Brain microvascular endothelial cell (primary cell): ENCODE measurements around the gene TRIM7.

ENCODE experiments used
- DNase-seq: peaks from one replicate; pipeline ENCODE4 v3.0.0-alpha.2; 2020
- H3K27ac ChIP-seq: fragments of 250-450 bp; sonication (Bioruptor Pico); 2 replicates; pipeline ENCODE4 v1.5.1; 2020; ENCODE audit warnings: mild to moderate bottlenecking, moderate library complexity
- H3K27me3 ChIP-seq: fragments of 250-450 bp; sonication (Bioruptor Pico); replicated peaks from 2 replicates; pipeline ENCODE4 v1.5.1; 2020; ENCODE audit warnings: mild to moderate bottlenecking
- H3K36me3 ChIP-seq: fragments of 250-450 bp; sonication (Bioruptor Pico); replicated peaks from 2 replicates; pipeline ENCODE4 v1.5.1; 2020; ENCODE audit warnings: mild to moderate bottlenecking
- H3K4me3 ChIP-seq: 2 replicates; pipeline ENCODE4 v1.5.1; 2011; ENCODE audit warnings: low read depth, mild to moderate bottlenecking, control low read depth, low read length, moderate library complexity
- CTCF ChIP-seq: IDR thresholded peaks from 2 replicates; pipeline ENCODE4 v1.5.1; 2011; ENCODE audit warnings: low read depth, mild to moderate bottlenecking, moderate library complexity, low read length, control low read depth, inconsistent platforms; ENCODE audit errors: missing control alignments
- in situ Hi-C: cut with HindIII; loops from 2 replicates; pipeline ENCODE4 v1.10.0; 2017; ENCODE audit warnings: low sequenced_read_pairs, low pct_ligation_motif_present

The TRIM7 gene

GRCh38 chr5:181145133-181145532, 59.9 kb downstream of the TRIM7 start:
- H3K27me3 ChIP-seq: no peaks in the 10 kb centered on the region
- H3K4me3 ChIP-seq: no peak overlapping the region
- no peak for TF ChIP-seq CTCF
- no peaks in the 10 kb centered on the region for H3K36me3 ChIP-seq
- no peak overlapping the region for H3K27ac ChIP-seq
- DNase-seq: no peak
- in situ Hi-C loops: no loop called here
